ENCODE results near the gene TET1. TPM values are rescaled to one million over a fixed set of nuclear protein-coding genes. Genes with fewer than 3 reads are reported as not detected.

The TET1 gene
- total RNA-seq, 2 experiments from 2014 or later, result 3.3 to 3.4 TPM

DNA sequence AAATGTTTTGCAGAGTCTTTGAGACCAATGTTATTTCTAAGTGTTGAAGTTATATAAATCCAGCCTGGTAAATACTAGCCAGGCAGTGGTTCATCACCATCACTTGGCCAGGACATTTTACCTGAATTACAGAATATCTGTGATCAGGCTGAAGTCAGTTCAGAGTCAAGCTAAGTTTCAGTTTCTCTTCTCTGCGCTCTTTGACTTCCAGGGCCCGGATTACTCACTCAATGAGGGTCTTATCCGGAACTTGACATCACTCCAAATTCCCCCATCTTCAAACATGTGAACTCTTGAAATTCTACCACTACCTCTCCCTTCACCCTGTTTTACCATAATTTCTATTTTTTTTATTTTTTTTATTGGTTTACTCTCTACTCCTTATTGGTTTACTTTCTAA is 124.3 kb downstream of the TET1 start:
- no peak for TF ChIP-seq EZH2phosphoT487 (IDR thresholded peaks at IDR 0.05; ENCODE audit: borderline replicate concordance, low read depth, low read length)
- TF ChIP-seq, protein P1, sequence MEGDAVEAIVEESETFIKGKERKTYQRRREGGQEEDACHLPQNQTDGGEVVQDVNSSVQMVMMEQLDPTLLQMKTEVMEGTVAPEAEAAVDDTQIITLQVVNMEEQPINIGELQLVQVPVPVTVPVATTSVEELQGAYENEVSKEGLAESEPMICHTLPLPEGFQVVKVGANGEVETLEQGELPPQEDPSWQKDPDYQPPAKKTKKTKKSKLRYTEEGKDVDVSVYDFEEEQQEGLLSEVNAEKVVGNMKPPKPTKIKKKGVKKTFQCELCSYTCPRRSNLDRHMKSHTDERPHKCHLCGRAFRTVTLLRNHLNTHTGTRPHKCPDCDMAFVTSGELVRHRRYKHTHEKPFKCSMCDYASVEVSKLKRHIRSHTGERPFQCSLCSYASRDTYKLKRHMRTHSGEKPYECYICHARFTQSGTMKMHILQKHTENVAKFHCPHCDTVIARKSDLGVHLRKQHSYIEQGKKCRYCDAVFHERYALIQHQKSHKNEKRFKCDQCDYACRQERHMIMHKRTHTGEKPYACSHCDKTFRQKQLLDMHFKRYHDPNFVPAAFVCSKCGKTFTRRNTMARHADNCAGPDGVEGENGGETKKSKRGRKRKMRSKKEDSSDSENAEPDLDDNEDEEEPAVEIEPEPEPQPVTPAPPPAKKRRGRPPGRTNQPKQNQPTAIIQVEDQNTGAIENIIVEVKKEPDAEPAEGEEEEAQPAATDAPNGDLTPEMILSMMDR (conservative IDR thresholded peaks at IDR 0.05; ENCODE audit: low read length), result no peak
- no peaks in the 10 kb centered on the region for H3K79me2 ChIP-seq (ENCODE audit: insufficient read depth, low read depth, low read length)
- H3K9me3 ChIP-seq (ENCODE audit: low read length), result no peaks in the 10 kb centered on the region
- H4K20me1 ChIP-seq (ENCODE audit: insufficient read depth, low read length), result no peaks in the 10 kb centered on the region
- intact Hi-C loops (cut with micrococcal nuclease; ENCODE audit: unreplicated experiment), result no loop called here
- BruUV-seq (replicated peaks), result no TSS peak
- no peak overlapping the region for H3K4me3 ChIP-seq (ENCODE audit: low read depth, low read length, poor library complexity, severe bottlenecking)
- ChIA-PET POLR2A (interaction anchor here (0.6 kb wide), 1 partner anchor 11 kb away, joined by 3 read pairs; no protein-coding TSS in a partner anchor), CTCF (ENCODE audit: unreplicated experiment) (no interaction called here)
- no peaks in the 10 kb centered on the region for H3K9me2 ChIP-seq (ENCODE audit: insufficient read depth, low read length)
- H3K27ac ChIP-seq (ENCODE audit: low read depth, low read length, poor library complexity, severe bottlenecking), result no peak overlapping the region
- no peak overlapping the region for H2AFZ ChIP-seq (ENCODE audit: low read length)
- H3K4me1 ChIP-seq (ENCODE audit: insufficient read depth, low read length, poor library complexity, severe bottlenecking), result no peaks in the 10 kb centered on the region
- H3K36me3 ChIP-seq (ENCODE audit: insufficient read depth, low read length), result peaks cover 5% of the 10 kb centered on the region; the same call in 1 of the 2 replicates
- DNase-seq (ENCODE audit: low spot score), result no peak
- no peak overlapping the region for H3K4me2 ChIP-seq (ENCODE audit: low read length)

DNA sequence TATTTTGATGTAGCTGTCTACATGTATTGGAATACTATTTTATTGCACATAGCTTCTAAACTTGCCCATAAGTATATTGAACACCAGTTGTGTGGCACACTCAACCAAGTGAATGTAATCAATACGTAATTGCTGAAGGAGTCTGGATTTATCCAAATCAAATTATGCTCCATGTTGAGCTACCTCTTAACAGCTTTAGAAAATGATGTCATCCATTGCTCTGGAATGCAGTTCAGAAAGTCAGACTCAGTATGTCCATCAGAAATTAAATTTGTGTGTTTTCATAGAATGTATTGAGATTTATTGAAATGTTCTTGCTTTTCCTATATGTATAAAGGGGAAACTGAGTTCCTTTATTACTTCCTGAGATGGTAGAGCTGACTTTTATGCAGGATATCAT is 135.9 kb downstream of the TET1 start:
- ChIA-PET CTCF (ENCODE audit: unreplicated experiment) (interaction anchor here (1.4 kb wide), 1 partner anchor 21 kb away, joined by 3 read pairs; no protein-coding TSS in a partner anchor), POLR2A (interaction anchor here (0.6 to 1.3 kb wide), 4 partner anchors 23 to 751 kb away, joined by 3 to 4 read pairs (median 4); no protein-coding TSS in a partner anchor)
- H2AFZ ChIP-seq (ENCODE audit: low read length), result no peak overlapping the region
- H3K4me1 ChIP-seq (ENCODE audit: insufficient read depth, low read length, poor library complexity, severe bottlenecking), result no peaks in the 10 kb centered on the region
- no peak overlapping the region for H3K4me2 ChIP-seq (ENCODE audit: low read length)
- intact Hi-C loops (cut with micrococcal nuclease; ENCODE audit: unreplicated experiment), result no loop called here
- no peak for DNase-seq (ENCODE audit: low spot score)
- no peaks in the 10 kb centered on the region; the same call in 1 of the 2 replicates for H3K36me3 ChIP-seq (ENCODE audit: insufficient read depth, low read length)
- H3K4me3 ChIP-seq (ENCODE audit: low read depth, low read length, poor library complexity, severe bottlenecking), result no peak overlapping the region
- no peaks in the 10 kb centered on the region for H3K9me3 ChIP-seq (ENCODE audit: low read length)
- no peak overlapping the region for H3K27ac ChIP-seq (ENCODE audit: low read depth, low read length, poor library complexity, severe bottlenecking)
- H4K20me1 ChIP-seq (ENCODE audit: insufficient read depth, low read length), result no peaks in the 10 kb centered on the region; the same call in 1 of the 2 replicates
- no peaks in the 10 kb centered on the region for H3K79me2 ChIP-seq (ENCODE audit: insufficient read depth, low read depth, low read length)
- H3K9me2 ChIP-seq (ENCODE audit: insufficient read depth, low read length), result no peaks in the 10 kb centered on the region
- no TSS peak for BruUV-seq (replicated peaks)
- TF ChIP-seq, protein P1 (conservative IDR thresholded peaks at IDR 0.05; ENCODE audit: low read length), result no peak
- no peak for TF ChIP-seq EZH2phosphoT487 (IDR thresholded peaks at IDR 0.05; ENCODE audit: borderline replicate concordance, low read depth, low read length)

DNA sequence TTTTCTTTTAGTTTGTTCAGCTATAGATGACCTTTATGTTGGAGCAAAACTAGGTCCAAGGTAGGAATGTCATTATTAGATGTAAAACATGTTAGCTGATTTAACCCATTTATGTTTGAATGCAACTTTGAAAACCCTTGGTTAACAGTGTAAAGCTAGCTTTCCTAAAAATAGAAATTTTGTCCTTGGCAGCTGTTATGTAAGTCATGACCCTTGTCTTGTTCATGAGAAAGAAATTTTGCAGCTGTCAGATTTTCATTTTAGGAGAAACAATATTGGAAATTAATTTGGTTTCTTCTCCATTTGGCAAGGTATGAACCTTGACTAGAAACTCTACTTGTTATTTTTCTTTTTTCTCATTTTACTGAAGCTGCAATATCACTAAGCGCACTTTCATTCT is 137.0 kb downstream of the TET1 start:
- no peak for DNase-seq (ENCODE audit: low spot score)
- POLR2A ChIA-PET, result interaction anchor here (0.5 to 1.3 kb wide), 4 partner anchors 24 to 251 kb away, joined by 3 to 4 read pairs (median 4); no protein-coding TSS in a partner anchor
- BruUV-seq (replicated peaks), result no TSS peak

More for the DNA sequence above, 137.0 kb downstream of the TET1 start:
- Histone ChIP-seq H3K9me2 (ENCODE audit: insufficient read depth, low read length) (no peaks in the 10 kb centered on the region), H3K4me3 (ENCODE audit: low read depth, low read length, poor library complexity, severe bottlenecking) (no peak overlapping the region), H4K20me1 (ENCODE audit: insufficient read depth, low read length) (no peaks in the 10 kb centered on the region; the same call in 1 of the 2 replicates), H3K79me2 (ENCODE audit: insufficient read depth, low read depth, low read length) (no peaks in the 10 kb centered on the region), H3K36me3 (ENCODE audit: insufficient read depth, low read length) (no peaks in the 10 kb centered on the region; the same call in 1 of the 2 replicates), H3K9me3 (ENCODE audit: low read length) (no peaks in the 10 kb centered on the region), H3K4me2 (ENCODE audit: low read length) (no peak overlapping the region), H3K27ac (ENCODE audit: low read depth, low read length, poor library complexity, severe bottlenecking) (no peak overlapping the region), H3K4me1 (ENCODE audit: insufficient read depth, low read length, poor library complexity, severe bottlenecking) (no peaks in the 10 kb centered on the region), H2AFZ (ENCODE audit: low read length) (no peak overlapping the region)
- CTCF ChIA-PET (ENCODE audit: unreplicated experiment), result no interaction called here
- TF ChIP-seq, protein P1 (conservative IDR thresholded peaks at IDR 0.05; ENCODE audit: low read length), result no peak
- TF ChIP-seq EZH2phosphoT487 (IDR thresholded peaks at IDR 0.05; ENCODE audit: borderline replicate concordance, low read depth, low read length), result no peak
- intact Hi-C loops (cut with micrococcal nuclease; ENCODE audit: unreplicated experiment), result no loop called here
